ENCODE results near the gene RTN4RL1.

DNA sequence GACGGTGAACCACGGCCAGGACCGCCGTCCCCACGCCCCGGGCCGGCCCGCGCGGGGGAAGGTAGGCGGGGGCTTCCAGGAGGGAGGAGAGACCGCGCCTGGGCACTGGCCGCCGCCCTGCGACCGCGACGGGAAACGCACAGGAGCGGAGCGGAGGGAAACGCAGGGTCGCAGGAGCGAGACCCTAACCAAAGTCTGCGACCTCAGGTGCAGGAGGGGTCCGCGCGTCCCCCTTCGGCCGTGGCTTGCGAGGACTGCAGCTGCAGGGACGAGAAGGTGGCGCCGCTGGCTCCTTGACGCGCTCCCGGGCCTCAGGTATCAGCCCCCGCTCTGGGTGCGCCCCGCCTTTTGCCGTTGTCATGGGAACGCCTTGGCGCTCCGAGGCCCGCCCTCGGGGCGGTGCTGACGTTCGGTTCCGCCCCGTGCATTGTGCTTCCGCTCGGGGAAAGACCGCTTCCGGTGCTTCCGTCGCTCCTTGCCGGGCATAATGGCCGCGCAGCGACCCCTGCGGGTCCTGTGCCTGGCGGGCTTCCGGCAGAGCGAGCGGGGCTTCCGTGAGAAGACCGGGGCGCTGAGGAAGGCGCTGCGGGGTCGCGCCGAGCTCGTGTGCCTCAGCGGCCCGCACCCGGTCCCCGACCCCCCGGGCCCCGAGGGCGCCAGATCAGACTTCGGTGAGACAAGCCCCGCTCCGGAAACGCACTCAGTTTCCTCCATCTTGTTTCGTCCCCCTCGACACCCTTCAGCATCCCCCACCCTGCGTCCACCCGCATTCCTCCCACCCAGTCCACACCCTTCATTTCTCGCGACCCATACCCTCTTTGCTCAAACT is 16.6 kb upstream of the RTN4RL1 start, which contains the start of gene OVCA2:
- TF ChIP-seq, protein P1, sequence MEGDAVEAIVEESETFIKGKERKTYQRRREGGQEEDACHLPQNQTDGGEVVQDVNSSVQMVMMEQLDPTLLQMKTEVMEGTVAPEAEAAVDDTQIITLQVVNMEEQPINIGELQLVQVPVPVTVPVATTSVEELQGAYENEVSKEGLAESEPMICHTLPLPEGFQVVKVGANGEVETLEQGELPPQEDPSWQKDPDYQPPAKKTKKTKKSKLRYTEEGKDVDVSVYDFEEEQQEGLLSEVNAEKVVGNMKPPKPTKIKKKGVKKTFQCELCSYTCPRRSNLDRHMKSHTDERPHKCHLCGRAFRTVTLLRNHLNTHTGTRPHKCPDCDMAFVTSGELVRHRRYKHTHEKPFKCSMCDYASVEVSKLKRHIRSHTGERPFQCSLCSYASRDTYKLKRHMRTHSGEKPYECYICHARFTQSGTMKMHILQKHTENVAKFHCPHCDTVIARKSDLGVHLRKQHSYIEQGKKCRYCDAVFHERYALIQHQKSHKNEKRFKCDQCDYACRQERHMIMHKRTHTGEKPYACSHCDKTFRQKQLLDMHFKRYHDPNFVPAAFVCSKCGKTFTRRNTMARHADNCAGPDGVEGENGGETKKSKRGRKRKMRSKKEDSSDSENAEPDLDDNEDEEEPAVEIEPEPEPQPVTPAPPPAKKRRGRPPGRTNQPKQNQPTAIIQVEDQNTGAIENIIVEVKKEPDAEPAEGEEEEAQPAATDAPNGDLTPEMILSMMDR (IDR thresholded peaks at IDR 0.05; ENCODE audit: insufficient read depth, low read depth, low read length): peak; percentile 21
- TF ChIP-seq EZH2 (IDR thresholded peaks at IDR 0.05; ENCODE audit: insufficient read depth, low read length): no peak

Data from astrocyte (in vitro differentiated cells and primary cell).